SK-N-SH (cell line): ENCODE results near the gene PDCD6IP. TPM values are rescaled to one million over a fixed set of nuclear protein-coding genes. Genes with fewer than 3 reads are reported as not detected.

Experiments used
- CTCF ChIA-PET: fragments of 300-600, 350-600 bp; formaldehyde crosslinking; extraction: SDS; loops from one replicate; lab custom pipeline; 2021; lab: Yijun Ruan, JAX
- POLR2A ChIA-PET: fragments of 350-600 bp; sonication (Branson Sonifier 250); formaldehyde crosslinking; extraction: SDS; loops from one replicate; lab custom pipeline; 2020; ENCODE audit warnings: antibody characterized with exemption, inconsistent platforms; lab: Yijun Ruan, JAX
- DNase-seq: peaks from one replicate; pipeline ENCODE4 v3.0.0; 2012
- H2AFZ ChIP-seq: fragments of 200-600 bp; sonication (generic); 2 replicates; pipeline ENCODE4 v1.8.1; 2016; ENCODE audit warnings: antibody characterized with exemption, mild to moderate bottlenecking, low read depth
- H3F3A ChIP-seq: fragments of 200-600 bp; sonication (generic); replicated peaks from 2 replicates; pipeline ENCODE3; 2016; ENCODE audit warnings: antibody characterized with exemption, mild to moderate bottlenecking; ENCODE audit not compliant: insufficient read depth
- H3K27ac ChIP-seq, 2 experiments: fragments of 200-500 bp in 1 of 2; fragments of 200-600 bp in 1 of 2; sonication (Bioruptor generic) in 1 of 2; sonication (generic), shearing (Covaris generic) in 1 of 2; 2 replicates each; pipeline versions ENCODE4 v1.5.1 to v1.6.1; 2014 to 2016; ENCODE audit warnings: low read depth in 2 of 2, inconsistent platforms in 1 of 2, low read length in 1 of 2, mild to moderate bottlenecking in 1 of 2, mixed read lengths in 1 of 2
- H3K27me3 ChIP-seq: fragments of 200-600 bp; sonication (generic), shearing (Covaris generic); 2 replicates; pipeline ENCODE4 v1.6.1; 2016; ENCODE audit warnings: mixed run types; ENCODE audit not compliant: insufficient read depth
- H3K36me3 ChIP-seq, 2 experiments: fragments of 200-500 bp in 1 of 2; fragments of 200-600 bp in 1 of 2; sonication (Bioruptor generic) in 1 of 2; sonication (generic) in 1 of 2; replicated peaks in 1 of 2; 2 replicates each; pipeline versions ENCODE3 to v1.5.1; 2014 to 2016; ENCODE audit warnings: low read length in 1 of 2, mild to moderate bottlenecking in 1 of 2; ENCODE audit not compliant: insufficient read depth in 2 of 2, control insufficient read depth in 1 of 2
- H3K4me1 ChIP-seq, 2 experiments: fragments of 200-500 bp in 1 of 2; fragments of 200-600 bp in 1 of 2; sonication (Bioruptor generic) in 1 of 2; sonication (generic), shearing (Covaris generic) in 1 of 2; 2 replicates each; pipeline versions ENCODE4 v1.5.1 to v1.6.1; 2014 to 2016; ENCODE audit warnings: low read depth in 1 of 2, low read length in 1 of 2, mixed run types in 1 of 2; ENCODE audit not compliant: insufficient read depth in 2 of 2, control insufficient read depth in 1 of 2
- H3K4me2 ChIP-seq: fragments of 200-600 bp; sonication (generic), shearing (Covaris generic); 2 replicates; pipeline ENCODE4 v1.6.1; 2017; ENCODE audit warnings: mixed run types
- H3K4me3 ChIP-seq, 2 experiments: fragments of 200-500 bp in 1 of 2; fragments of 200-600 bp in 1 of 2; sonication (Bioruptor generic) in 1 of 2; sonication (generic), shearing (Covaris generic) in 1 of 2; 2 replicates each; pipeline versions ENCODE4 v1.5.1 to v1.8.1; 2014 to 2016; ENCODE audit warnings: low read depth in 2 of 2, inconsistent platforms in 1 of 2, low read length in 1 of 2, mild to moderate bottlenecking in 1 of 2, mixed read lengths in 1 of 2, moderate library complexity in 1 of 2
- H3K79me2 ChIP-seq: fragments of 200-600 bp; sonication (generic); 2 replicates; pipeline ENCODE4 v1.8.1; 2017; ENCODE audit warnings: mild to moderate bottlenecking; ENCODE audit not compliant: insufficient read depth
- H3K9ac ChIP-seq: fragments of 200-600 bp; sonication (generic); 2 replicates; pipeline ENCODE4 v1.6.1; 2017; ENCODE audit warnings: mixed run types
- H3K9me2 ChIP-seq: fragments of 200-600 bp; sonication (generic); 2 replicates; pipeline ENCODE4 v1.6.1; 2017; ENCODE audit warnings: mixed run types
- H3K9me3 ChIP-seq: fragments of 200-600 bp; sonication (generic); 2 replicates; pipeline ENCODE4 v1.6.1; 2017; ENCODE audit warnings: mixed run types, mild to moderate bottlenecking, moderate library complexity
- H4K20me1 ChIP-seq: fragments of 200-600 bp; sonication (generic); 2 replicates; pipeline ENCODE4 v1.6.1; 2017; ENCODE audit warnings: mild to moderate bottlenecking, mixed run types; ENCODE audit not compliant: insufficient read depth
- CHD2 ChIP-seq: fragments of 150-350 bp; IDR thresholded peaks from 2 replicates; pipeline ENCODE4 v1.6.1; 2018; ENCODE audit warnings: low read length; ENCODE audit not compliant: partially characterized antibody
- CTCF ChIP-seq: fragments of 200-600 bp; sonication (generic); IDR thresholded peaks from 2 replicates; pipeline ENCODE4 v1.6.1; 2017; ENCODE audit warnings: antibody characterized with exemption, mild to moderate bottlenecking, moderate library complexity
- EZH2phosphoT487 ChIP-seq: fragments of 200-600 bp; sonication (generic); IDR thresholded peaks from 2 replicates; pipeline ENCODE4 v1.6.1; 2017; ENCODE audit warnings: low read depth, mixed run types, mild to moderate bottlenecking, antibody characterized with exemption, moderate library complexity, borderline replicate concordance
- GABPA ChIP-seq: IDR thresholded peaks from 2 replicates; pipeline ENCODE4 v1.4.0; 2012; ENCODE audit warnings: low read depth, mild to moderate bottlenecking
- GATA2 ChIP-seq: sonication (generic); formaldehyde crosslinking; IDR thresholded peaks from 2 replicates; pipeline ENCODE4 v1.5.0; 2020; ENCODE audit warnings: mild to moderate bottlenecking, missing genetic modification reagents
- MAX ChIP-seq: IDR thresholded peaks from 2 replicates; pipeline ENCODE4 v1.4.0; 2012; ENCODE audit warnings: low read depth
- MEF2A ChIP-seq: IDR thresholded peaks from 2 replicates; pipeline ENCODE4 v1.4.0; 2012; ENCODE audit warnings: low read depth, borderline replicate concordance
- MXI1 ChIP-seq: IDR thresholded peaks from 2 replicates; pipeline ENCODE4 v1.6.1; 2012; ENCODE audit warnings: mild to moderate bottlenecking, low read depth, low read length, improper control_type of control experiment
- NFIC ChIP-seq: IDR thresholded peaks from 2 replicates; pipeline ENCODE4 v1.4.0; 2012; ENCODE audit warnings: borderline replicate concordance
- RCOR1 ChIP-seq: fragments of 150-350 bp; IDR thresholded peaks from 2 replicates; pipeline ENCODE4 v1.6.1; 2017; ENCODE audit warnings: antibody characterized with exemption, low read length
- SIN3A ChIP-seq: IDR thresholded peaks from 2 replicates; pipeline ENCODE4 v1.6.1; 2012; ENCODE audit warnings: low read depth, mild to moderate bottlenecking, low read length, moderate library complexity, borderline replicate concordance
- SMC3 ChIP-seq: IDR thresholded peaks from 2 replicates; pipeline ENCODE4 v1.6.1; 2012; ENCODE audit warnings: low read depth, low read length, improper control_type of control experiment
- TCF12 ChIP-seq: IDR thresholded peaks from 2 replicates; pipeline ENCODE4 v1.4.0; 2012
- TEAD4 ChIP-seq: IDR thresholded peaks from 2 replicates; pipeline ENCODE4 v1.4.0; 2012; ENCODE audit warnings: mild to moderate bottlenecking, borderline replicate concordance; ENCODE audit not compliant: insufficient read depth
- USF1 ChIP-seq: IDR thresholded peaks from 2 replicates; pipeline ENCODE4 v1.4.0; 2012; ENCODE audit warnings: low read depth, borderline replicate concordance
- USF2 ChIP-seq: fragments of 150-350 bp; IDR thresholded peaks from 2 replicates; pipeline ENCODE4 v1.6.1; 2017; ENCODE audit warnings: antibody characterized with exemption, low read length, low read depth, borderline replicate concordance
- YY1 ChIP-seq: IDR thresholded peaks from 2 replicates; pipeline ENCODE4 v1.4.0; 2012; ENCODE audit warnings: low read depth, mild to moderate bottlenecking
- ZBTB33 ChIP-seq: IDR thresholded peaks from 2 replicates; pipeline ENCODE4 v1.4.0; 2012; ENCODE audit warnings: low read depth, borderline replicate concordance
- WGBS: methylation state at CpG from one replicate; pipeline ENCODE4 v1.1.6; 2017; ENCODE audit warnings: low lambda C conversion rate; 5-methylcytosine and 5-hydroxymethylcytosine counted together
- polyA plus RNA-seq, 3 experiments: library from polyadenylated mRNA; depleted of rRNA; stranded (reverse); fragments of >200 nt; gene quantifications; 2 replicates each; pipeline ENCODE4 v1.2.3, GENCODE V29; 2012

The PDCD6IP gene
- polyA plus RNA-seq, 1 of the 3 experiments (the other 2 are of a cell fraction): 49.1 TPM

- Histone ChIP-seq H3K4me3 (no peak overlapping the region), H3K27ac (no peak overlapping the region), H3K9me2 (no peaks in the 10 kb centered on the region), H3K4me2 (no peak overlapping the region), H2AFZ (no peak overlapping the region), H3F3A (peaks cover 19% of the 10 kb centered on the region), H3K79me2 (peaks cover 73% of the 10 kb centered on the region), H4K20me1 (peaks cover 6% of the 10 kb centered on the region; the same call in 1 of the 2 replicates), H3K36me3 (peaks cover 34 to 72% of the 10 kb centered on the region in 2 experiments), H3K27me3 (no peaks in the 10 kb centered on the region), H3K9ac (no peak overlapping the region), H3K9me3 (no peaks in the 10 kb centered on the region), H3K4me1 (peaks cover 3 to 4% of the 10 kb centered on the region in 2 experiments; a peak in 3 of 4 replicates)
- TF ChIP-seq SIN3A (no peak), MEF2A (no peak), CTCF (no peak), MAX (no peak), GABPA (no peak), YY1 (no peak), MXI1 (no peak), SMC3 (no peak), EZH2phosphoT487 (no peak), USF1 (no peak), ZBTB33 (no peak), TCF12 (no peak), TEAD4 (no peak)
- 98% methylated on average over 4 of the region's 4 CpGs for WGBS
- DNase-seq: no peak
- CTCF ChIA-PET: interaction anchor here (1.5 kb wide), 1 partner anchor 11 kb away, joined by 6 read pairs; no protein-coding TSS in a partner anchor
- POLR2A ChIA-PET: no interaction called here
These were observed 23.6 kb downstream of the PDCD6IP start for GRCh38 chr3:33821989-33822388.

- Histone ChIP-seq H3K27me3 (no peaks in the 10 kb centered on the region), H3K79me2 (peaks cover 68% of the 10 kb centered on the region)
These were observed 25.4 kb downstream of the PDCD6IP start for GRCh38 chr3:33823821-33824220.

More at GRCh38 chr3:33823821-33824220, 25.4 kb downstream of the PDCD6IP start:
- Histone ChIP-seq H3K27ac (no peak overlapping the region), H3K4me1 (peaks cover 3 to 4% of the 10 kb centered on the region in 2 experiments; a peak in 3 of 4 replicates), H3K9ac (no peak overlapping the region), H4K20me1 (peaks cover 6% of the 10 kb centered on the region; the same call in 1 of the 2 replicates), H3K4me3 (no peak overlapping the region), H3K36me3 (peaks cover 51 to 76% of the 10 kb centered on the region in 2 experiments), H3K9me3 (no peaks in the 10 kb centered on the region), H2AFZ (no peak overlapping the region), H3F3A (peaks cover 23% of the 10 kb centered on the region), H3K4me2 (no peak overlapping the region), H3K9me2 (no peaks in the 10 kb centered on the region)
- CTCF ChIA-PET: no interaction called here
- POLR2A ChIA-PET: interaction anchor here (1.2 kb wide), 1 partner anchor 26 kb away, joined by 4 read pairs; the partner anchor contains the start of gene PDCD6IP
- 100% methylated on average over 1 of the region's 1 CpG for WGBS
- no peak for DNase-seq
- no peak for TF ChIP-seq SIN3A
- TF ChIP-seq CHD2: no peak
- no peak for TF ChIP-seq GATA2 (CRISPR knock-in tag)
- no peak for TF ChIP-seq NFIC
- TF ChIP-seq USF2: no peak
- no peak for TF ChIP-seq RCOR1
